Activated naive CD4-positive, alpha-beta T cell treated with anti-CD3 and anti-CD28 coated beads, Interleukin-2, amount 50 U/mL, for 72 hours (primary cell): Measurements from ENCODE around the gene GPM6B. TPM values are rescaled to one million over a fixed set of nuclear protein-coding genes. Genes with fewer than 3 reads are reported as not detected.

ENCODE experiments used
- ATAC-seq, 2 donors: fragments of 150-1000 bp; cut with Tn5 transposase; 2 replicates each; pipeline ENCODE4 v1.10.0; 2021; ENCODE audit warnings: mild to moderate bottlenecking in 2 of 2, moderate library complexity in 2 of 2
- DNase-seq, 2 donors: peaks; one replicate each; pipeline ENCODE4 v3.0.0; 2021 to 2022; ENCODE audit warnings: low spot score in 2 of 2
- H3K27ac Mint-ChIP-seq, 2 donors: one replicate each; pipeline ENCODE4 v1.8.0; 2022; ENCODE audit warnings: mild to moderate bottlenecking in 2 of 2, mixed read lengths in 2 of 2
- H3K36me3 Mint-ChIP-seq, 2 donors: one replicate each; pipeline ENCODE4 v1.8.0; 2022; ENCODE audit warnings: mixed read lengths in 2 of 2
- H3K9me3 Mint-ChIP-seq, 2 donors: one replicate each; pipeline ENCODE4 v1.8.0; 2022; ENCODE audit warnings: mixed read lengths in 2 of 2
- total RNA-seq, 2 donors: library from RNA; stranded (reverse); gene quantifications; one replicate each; pipeline ENCODE4 v1.2.3, GENCODE V29; 2022

Gene GPM6B
- not detected for total RNA-seq

GRCh38 chrX:13816643-13817627 is at the start of gene GPM6B:
Gene GPM6B (minus strand): TSS chrX:13817093. CDS start chrX:13816904, 189 bp downstream.
- H3K27ac Mint-ChIP-seq, result no peak within 1 kb of the TSS
- ATAC-seq (no peak), DNase-seq (no peak)
- no peaks in the 10 kb centered on the region for H3K36me3 Mint-ChIP-seq
- H3K9me3 Mint-ChIP-seq, result no peaks in the 10 kb centered on the region

- DNase-seq, result no peak
- H3K36me3 Mint-ChIP-seq, result no peaks in the 10 kb centered on the region
- no peak overlapping the region for H3K27ac Mint-ChIP-seq
- H3K9me3 Mint-ChIP-seq, result no peaks in the 10 kb centered on the region
- no peak for ATAC-seq
Measured at GRCh38 chrX:13864264-13864663, 47.4 kb upstream of the GPM6B start.

- no peak for DNase-seq
- no peak for ATAC-seq
- no peaks in the 10 kb centered on the region for H3K36me3 Mint-ChIP-seq
- no peak overlapping the region for H3K27ac Mint-ChIP-seq
- H3K9me3 Mint-ChIP-seq, result no peaks in the 10 kb centered on the region
Measured at GRCh38 chrX:13863324-13863723, 46.4 kb upstream of the GPM6B start.

GRCh38 chrX:13859724-13860123 is 42.8 kb upstream of the GPM6B start:
- H3K27ac Mint-ChIP-seq, result no peak overlapping the region
- no peaks in the 10 kb centered on the region for H3K36me3 Mint-ChIP-seq
- ATAC-seq (no peak), DNase-seq (no peak)
- no peaks in the 10 kb centered on the region for H3K9me3 Mint-ChIP-seq

GRCh38 chrX:13857804-13858203 is 40.9 kb upstream of the GPM6B start:
- Mint-ChIP-seq H3K36me3 (no peaks in the 10 kb centered on the region), H3K27ac (no peak overlapping the region), H3K9me3 (no peaks in the 10 kb centered on the region)
- ATAC-seq (no peak), DNase-seq (no peak)

GRCh38 chrX:13855689-13856450 is 39.0 kb upstream of the GPM6B start:
- Mint-ChIP-seq H3K36me3 (no peaks in the 10 kb centered on the region), H3K9me3 (no peaks in the 10 kb centered on the region), H3K27ac (no peak overlapping the region)
- no peak for DNase-seq
- no peak for ATAC-seq

GRCh38 chrX:13854003-13854402 is 37.1 kb upstream of the GPM6B start:
- H3K27ac Mint-ChIP-seq, result no peak overlapping the region
- H3K36me3 Mint-ChIP-seq, result no peaks in the 10 kb centered on the region
- no peak for DNase-seq
- no peak for ATAC-seq
- no peaks in the 10 kb centered on the region for H3K9me3 Mint-ChIP-seq

GRCh38 chrX:13852001-13852695 is 35.3 kb upstream of the GPM6B start:
- H3K27ac Mint-ChIP-seq, result no peak overlapping the region
- no peaks in the 10 kb centered on the region for H3K9me3 Mint-ChIP-seq
- DNase-seq, result no peak
- no peak for ATAC-seq
- no peaks in the 10 kb centered on the region for H3K36me3 Mint-ChIP-seq

- no peaks in the 10 kb centered on the region for H3K36me3 Mint-ChIP-seq
- H3K27ac Mint-ChIP-seq, result peak overlapping the region in 1 of 2 donors; percentile 55
- no peak for ATAC-seq
- peaks cover 0 to 5% of the 10 kb centered on the region in 2 donors for H3K9me3 Mint-ChIP-seq
- no peak for DNase-seq
Measured at GRCh38 chrX:13845721-13846378, 29.0 kb upstream of the GPM6B start.

GRCh38 chrX:13843150-13843721 is 26.3 kb upstream of the GPM6B start:
- H3K27ac Mint-ChIP-seq, result no peak overlapping the region
- no peak for DNase-seq
- H3K9me3 Mint-ChIP-seq, result peaks cover 0 to 5% of the 10 kb centered on the region in 2 donors
- H3K36me3 Mint-ChIP-seq, result no peaks in the 10 kb centered on the region
- ATAC-seq, result no peak

- no peaks in the 10 kb centered on the region for H3K36me3 Mint-ChIP-seq
- DNase-seq, result no peak
- H3K9me3 Mint-ChIP-seq, result peaks cover 0 to 5% of the 10 kb centered on the region in 2 donors
- H3K27ac Mint-ChIP-seq, result no peak overlapping the region
- no peak for ATAC-seq
Measured at GRCh38 chrX:13840121-13840520, 23.2 kb upstream of the GPM6B start.

GRCh38 chrX:13837290-13837745 is 20.4 kb upstream of the GPM6B start:
- Mint-ChIP-seq H3K9me3 (peaks cover 0 to 5% of the 10 kb centered on the region in 2 donors), H3K36me3 (no peaks in the 10 kb centered on the region), H3K27ac (no peak overlapping the region)
- DNase-seq (no peak), ATAC-seq (no peak)

GRCh38 chrX:13836575-13836974 is 19.7 kb upstream of the GPM6B start:
- Mint-ChIP-seq H3K36me3 (no peaks in the 10 kb centered on the region), H3K9me3 (peaks cover 0 to under 1% of the 10 kb centered on the region in 2 donors), H3K27ac (no peak overlapping the region)
- DNase-seq (no peak), ATAC-seq (no peak)

GRCh38 chrX:13835825-13836224 is 18.9 kb upstream of the GPM6B start:
- H3K36me3 Mint-ChIP-seq, result no peaks in the 10 kb centered on the region
- DNase-seq (no peak), ATAC-seq (no peak)
- no peaks in the 10 kb centered on the region for H3K9me3 Mint-ChIP-seq
- H3K27ac Mint-ChIP-seq, result no peak overlapping the region

- DNase-seq, result no peak
- H3K9me3 Mint-ChIP-seq, result no peaks in the 10 kb centered on the region
- H3K27ac Mint-ChIP-seq, result no peak overlapping the region
- ATAC-seq, result no peak
- no peaks in the 10 kb centered on the region for H3K36me3 Mint-ChIP-seq
Measured at GRCh38 chrX:13834355-13834754, 17.5 kb upstream of the GPM6B start.

- Mint-ChIP-seq H3K27ac (no peak overlapping the region), H3K36me3 (no peaks in the 10 kb centered on the region), H3K9me3 (no peaks in the 10 kb centered on the region)
- ATAC-seq (no peak), DNase-seq (no peak)
Measured at GRCh38 chrX:13829983-13830382, 13.1 kb upstream of the GPM6B start.
